ENCODE measurements around the gene GDPD5.
A peak's percentile ranks its signal among the peaks of the same experiment; 100 is the strongest.
"Not testable (repeated sequence)": the region's sequence is repeated elsewhere in the genome, so short reads cannot be mapped to it uniquely, and the experiment has no call there.

GDPD5 gene

DNA sequence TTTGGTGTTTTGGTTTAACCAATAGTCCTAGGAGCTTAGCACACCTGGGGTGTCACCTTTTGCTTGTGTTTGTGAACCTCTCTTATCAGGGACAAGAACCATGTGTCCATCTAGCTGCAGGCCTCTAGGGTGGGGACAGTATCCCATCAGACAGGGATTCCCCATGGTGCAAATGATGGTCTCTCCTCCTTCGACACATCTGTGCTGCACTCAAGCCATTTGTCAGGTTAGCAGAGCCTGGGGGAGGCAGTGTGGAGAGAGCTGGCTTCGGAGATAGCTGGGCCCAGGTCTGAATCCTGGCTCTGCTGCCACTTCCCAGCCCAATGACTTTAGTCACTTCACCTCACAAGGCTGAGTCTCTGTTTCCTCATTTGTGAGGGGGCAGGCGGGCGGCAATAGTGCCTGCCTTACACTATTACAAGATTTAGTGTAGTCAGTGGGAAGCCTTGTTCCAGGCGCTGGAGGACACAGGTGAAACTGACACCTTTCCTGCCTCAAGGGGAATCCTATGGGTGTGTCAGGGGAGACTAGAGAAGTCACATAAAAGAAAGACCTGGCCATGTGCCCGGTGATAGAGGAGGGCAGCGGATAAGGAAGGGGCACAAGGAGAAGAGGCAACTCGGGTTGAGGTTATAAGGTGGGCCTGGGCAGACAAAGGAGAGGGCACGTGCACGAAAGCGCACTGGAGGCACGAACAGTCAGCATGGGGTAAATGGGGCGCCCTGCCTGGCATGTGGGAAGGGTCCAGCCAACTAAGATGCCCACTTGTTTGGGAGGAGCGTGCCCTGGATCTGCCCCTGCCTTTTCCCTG, 105.3 kb downstream of the GDPD5 start:
- Histone ChIP-seq H3K27me3 (ENCODE audit: control insufficient read depth, insufficient read depth, low read length) (no peaks in the 10 kb centered on the region), H3K4me3 (ENCODE audit: low read depth, low read length) (no peak overlapping the region), H3K4me1 (ENCODE audit: control insufficient read depth, insufficient read depth, low read length) (peaks cover 7% of the 10 kb centered on the region; the same call in 1 of the 2 replicates), H3K27ac (ENCODE audit: low read depth, low read length) (no peak overlapping the region), H3K9ac (ENCODE audit: low read length) (no peak overlapping the region), H3K36me3 (ENCODE audit: control insufficient read depth, insufficient read depth, low read length) (peaks cover 40% of the 10 kb centered on the region), H3K9me3 (ENCODE audit: control insufficient read depth, insufficient read depth, low read depth, low read length) (no peaks in the 10 kb centered on the region)

DNA sequence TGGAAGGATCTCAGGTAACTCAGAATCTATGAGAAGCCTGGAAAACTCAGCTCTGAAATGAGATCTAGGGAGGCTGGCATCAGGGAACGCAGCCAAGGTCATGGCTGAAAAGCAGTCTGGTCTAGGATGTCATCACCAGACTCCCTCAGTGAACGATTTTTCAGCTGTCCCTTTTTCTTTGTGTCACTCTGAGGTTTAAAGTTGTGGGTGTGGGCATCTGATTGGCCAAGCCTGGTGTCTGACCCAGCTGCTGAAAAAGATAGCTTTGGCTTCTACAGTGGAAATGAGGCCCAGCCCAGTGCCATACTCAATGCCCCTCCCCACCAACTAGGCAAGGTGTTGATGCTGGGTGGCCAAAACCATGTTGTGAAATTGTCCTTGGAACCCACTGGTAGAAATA, 111.9 kb downstream of the GDPD5 start:
- H3K4me1 ChIP-seq (ENCODE audit: control insufficient read depth, insufficient read depth, low read length) = no peaks in the 10 kb centered on the region
- H3K36me3 ChIP-seq (ENCODE audit: control insufficient read depth, insufficient read depth, low read length) = peaks cover 57% of the 10 kb centered on the region
- no peak overlapping the region for H3K27ac ChIP-seq (ENCODE audit: low read depth, low read length)
- H3K4me3 ChIP-seq (ENCODE audit: low read depth, low read length) = no peak overlapping the region
- H3K27me3 ChIP-seq (ENCODE audit: control insufficient read depth, insufficient read depth, low read length) = no peaks in the 10 kb centered on the region
- H3K9ac ChIP-seq (ENCODE audit: low read length) = no peak overlapping the region
- H3K9me3 ChIP-seq (ENCODE audit: control insufficient read depth, insufficient read depth, low read depth, low read length) = no peaks in the 10 kb centered on the region

DNA sequence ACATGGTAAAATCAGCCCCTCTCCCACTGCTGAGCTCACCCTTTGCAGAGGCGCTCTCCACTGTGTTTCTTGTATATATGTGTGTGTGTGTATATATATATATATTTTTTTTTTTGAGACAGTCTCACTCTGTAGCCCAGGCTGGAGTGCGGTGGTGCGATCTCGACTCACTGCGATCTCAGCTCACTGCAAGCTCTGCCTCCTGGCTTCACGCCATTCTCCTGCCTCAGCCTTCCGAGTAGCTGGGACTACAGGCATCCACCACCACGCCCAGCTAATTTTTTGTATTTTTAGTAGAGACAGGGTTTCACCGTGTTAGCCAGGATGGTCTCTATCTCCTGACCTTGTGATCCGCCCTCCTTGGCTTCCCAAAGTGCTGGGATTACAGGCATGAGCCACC, 112.6 kb downstream of the GDPD5 start:
- H3K4me3 ChIP-seq (ENCODE audit: low read depth, low read length); H3K9ac ChIP-seq (ENCODE audit: low read length); H3K4me1 ChIP-seq (ENCODE audit: control insufficient read depth, insufficient read depth, low read length); H3K27me3 ChIP-seq (ENCODE audit: control insufficient read depth, insufficient read depth, low read length); H3K27ac ChIP-seq (ENCODE audit: low read depth, low read length); H3K9me3 ChIP-seq (ENCODE audit: control insufficient read depth, insufficient read depth, low read depth, low read length): not testable (repeated sequence)
- H3K36me3 ChIP-seq (ENCODE audit: control insufficient read depth, insufficient read depth, low read length) = peaks cover 63% of the 10 kb centered on the region

DNA sequence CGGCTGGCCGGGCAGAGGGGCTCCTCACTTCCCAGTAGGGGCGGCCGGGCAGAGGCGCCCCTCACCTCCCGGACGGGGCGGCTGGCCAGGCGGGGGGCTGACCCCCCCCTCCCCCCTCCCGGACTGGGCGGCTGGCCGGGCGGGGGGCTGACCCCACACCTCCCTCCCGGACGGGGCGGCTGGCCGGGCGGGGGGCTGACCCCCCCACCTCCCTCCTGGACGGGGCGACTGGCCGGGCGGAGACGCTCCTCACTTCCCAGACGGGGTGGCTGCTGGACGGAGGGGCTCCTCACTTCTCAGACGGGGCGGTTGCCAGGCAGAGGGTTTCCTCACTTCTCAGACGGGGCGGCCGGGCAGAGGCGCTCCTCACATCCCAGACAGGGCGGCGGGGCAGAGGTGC, 115.8 kb downstream of the GDPD5 start:
- not testable (repeated sequence) for H3K4me1 ChIP-seq (ENCODE audit: control insufficient read depth, insufficient read depth, low read length); H3K4me3 ChIP-seq (ENCODE audit: low read depth, low read length); H3K27ac ChIP-seq (ENCODE audit: low read depth, low read length); H3K27me3 ChIP-seq (ENCODE audit: control insufficient read depth, insufficient read depth, low read length); H3K9ac ChIP-seq (ENCODE audit: low read length); H3K9me3 ChIP-seq (ENCODE audit: control insufficient read depth, insufficient read depth, low read depth, low read length)
- peaks cover 69% of the 10 kb centered on the region for H3K36me3 ChIP-seq (ENCODE audit: control insufficient read depth, insufficient read depth, low read length)

DNA sequence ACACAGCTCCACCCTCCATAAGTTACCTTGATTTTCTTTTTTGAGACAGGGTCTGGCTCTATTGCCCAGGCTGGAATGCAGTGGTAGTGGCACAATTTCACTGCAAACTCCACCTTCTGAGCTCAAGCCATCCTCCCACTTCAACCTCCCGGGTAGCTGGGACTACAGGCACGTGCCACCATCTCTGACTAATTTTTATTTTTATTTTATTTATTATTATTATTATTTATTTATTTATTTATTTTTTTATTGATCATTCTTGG, 116.9 kb downstream of the GDPD5 start:
- no peak overlapping the region for H3K9ac ChIP-seq (ENCODE audit: low read length)
- peaks cover 72% of the 10 kb centered on the region for H3K36me3 ChIP-seq (ENCODE audit: control insufficient read depth, insufficient read depth, low read length)
- H3K4me3 ChIP-seq (ENCODE audit: low read depth, low read length) = no peak overlapping the region
- H3K27me3 ChIP-seq (ENCODE audit: control insufficient read depth, insufficient read depth, low read length) = no peaks in the 10 kb centered on the region
- no peak overlapping the region for H3K27ac ChIP-seq (ENCODE audit: low read depth, low read length)
- H3K4me1 ChIP-seq (ENCODE audit: control insufficient read depth, insufficient read depth, low read length) = no peaks in the 10 kb centered on the region
- H3K9me3 ChIP-seq (ENCODE audit: control insufficient read depth, insufficient read depth, low read depth, low read length) = no peaks in the 10 kb centered on the region

DNA sequence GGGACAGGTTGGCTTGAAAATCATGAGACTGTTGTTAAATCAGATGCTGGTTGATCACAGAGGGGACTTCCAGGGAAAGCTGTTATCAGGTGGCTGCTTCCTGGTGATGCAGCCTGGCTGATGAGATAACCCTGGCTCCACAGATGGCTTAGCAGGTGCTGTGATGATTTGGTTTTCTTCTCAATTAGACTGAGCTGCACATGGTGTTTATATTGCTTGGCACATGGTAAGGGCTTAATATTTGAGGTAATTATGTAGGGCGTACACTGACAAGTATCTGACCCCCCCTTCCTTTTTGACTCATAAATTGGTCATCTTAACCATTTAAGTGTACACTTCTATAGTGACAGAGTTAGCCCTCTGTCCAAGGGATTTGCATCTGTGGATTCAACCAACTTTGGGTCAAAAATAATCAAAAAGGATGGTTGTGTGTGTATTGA, 119.4 kb downstream of the GDPD5 start:
- Histone ChIP-seq H3K4me3 (ENCODE audit: low read depth, low read length) (no peak overlapping the region), H3K9ac (ENCODE audit: low read length) (no peak overlapping the region), H3K27ac (ENCODE audit: low read depth, low read length) (no peak overlapping the region), H3K9me3 (ENCODE audit: control insufficient read depth, insufficient read depth, low read depth, low read length) (no peaks in the 10 kb centered on the region), H3K36me3 (ENCODE audit: control insufficient read depth, insufficient read depth, low read length) (peaks cover 73% of the 10 kb centered on the region), H3K4me1 (ENCODE audit: control insufficient read depth, insufficient read depth, low read length) (peaks cover 6% of the 10 kb centered on the region; the same call in 1 of the 2 replicates), H3K27me3 (ENCODE audit: control insufficient read depth, insufficient read depth, low read length) (no peaks in the 10 kb centered on the region)

DNA sequence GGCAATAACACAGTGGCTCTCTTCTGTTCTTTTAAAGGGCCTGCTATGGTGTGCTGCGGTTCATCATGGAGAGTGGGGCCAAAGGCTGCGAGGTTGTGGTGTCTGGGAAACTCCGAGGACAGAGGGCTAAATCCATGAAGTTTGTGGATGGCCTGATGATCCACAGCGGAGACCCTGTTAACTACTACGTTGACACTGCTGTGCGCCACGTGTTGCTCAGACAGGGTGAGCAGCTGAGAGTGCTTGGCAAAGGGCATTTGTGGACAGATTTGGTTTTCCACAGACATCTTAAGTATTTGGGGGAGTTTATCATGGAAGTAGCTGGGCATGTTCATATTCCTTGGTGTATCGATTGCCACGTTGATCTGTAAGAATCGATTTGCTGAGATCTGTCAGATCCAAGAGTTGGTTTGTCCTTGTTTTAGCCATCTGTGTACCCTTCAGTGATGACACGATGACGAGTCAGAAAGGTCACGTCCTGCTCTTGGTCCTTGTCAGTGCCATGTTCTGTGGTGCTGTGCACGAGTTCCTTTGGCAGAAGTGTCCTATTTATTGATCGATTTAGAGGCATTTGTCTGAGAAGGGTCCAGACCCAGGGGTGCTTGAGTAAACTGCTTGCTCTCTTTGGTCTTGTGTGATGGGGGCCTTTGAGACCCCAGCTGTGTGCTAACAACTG, 121.6 kb downstream of the GDPD5 start:
- Histone ChIP-seq H3K4me3 (ENCODE audit: low read depth, low read length) (no peak overlapping the region), H3K4me1 (ENCODE audit: control insufficient read depth, insufficient read depth, low read length) (peaks cover 6% of the 10 kb centered on the region; the same call in 1 of the 2 replicates), H3K9ac (ENCODE audit: low read length) (no peak overlapping the region), H3K27ac (ENCODE audit: low read depth, low read length) (no peak overlapping the region), H3K27me3 (ENCODE audit: control insufficient read depth, insufficient read depth, low read length) (no peaks in the 10 kb centered on the region), H3K9me3 (ENCODE audit: control insufficient read depth, insufficient read depth, low read depth, low read length) (no peaks in the 10 kb centered on the region), H3K36me3 (ENCODE audit: control insufficient read depth, insufficient read depth, low read length) (peaks cover 90% of the 10 kb centered on the region)

DNA sequence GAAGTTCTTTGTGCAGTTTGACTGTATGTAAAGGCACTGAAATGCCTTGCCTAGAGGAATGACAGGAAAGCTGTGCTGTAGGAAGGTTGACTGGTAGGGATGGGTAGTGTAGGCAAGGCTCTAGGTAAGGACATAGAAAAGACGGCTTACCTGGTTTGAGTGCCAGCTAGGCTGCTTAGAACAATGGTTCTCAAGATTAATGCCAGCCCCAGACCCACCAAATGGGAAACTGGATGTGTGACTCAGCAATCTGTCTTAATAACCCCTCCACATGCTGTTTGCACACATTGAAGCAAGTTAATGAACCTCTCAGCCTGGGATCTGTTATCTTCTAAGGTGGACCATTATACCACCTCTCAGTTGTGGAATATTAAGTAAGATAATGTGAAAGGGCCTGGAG, 122.7 kb downstream of the GDPD5 start:
- Histone ChIP-seq H3K27me3 (ENCODE audit: control insufficient read depth, insufficient read depth, low read length) (no peaks in the 10 kb centered on the region), H3K9ac (ENCODE audit: low read length) (no peak overlapping the region), H3K27ac (ENCODE audit: low read depth, low read length) (no peak overlapping the region), H3K36me3 (ENCODE audit: control insufficient read depth, insufficient read depth, low read length) (peaks cover 82% of the 10 kb centered on the region), H3K9me3 (ENCODE audit: control insufficient read depth, insufficient read depth, low read depth, low read length) (no peaks in the 10 kb centered on the region), H3K4me1 (ENCODE audit: control insufficient read depth, insufficient read depth, low read length) (peaks cover 6% of the 10 kb centered on the region; the same call in 1 of the 2 replicates), H3K4me3 (ENCODE audit: low read depth, low read length) (no peak overlapping the region)

DNA sequence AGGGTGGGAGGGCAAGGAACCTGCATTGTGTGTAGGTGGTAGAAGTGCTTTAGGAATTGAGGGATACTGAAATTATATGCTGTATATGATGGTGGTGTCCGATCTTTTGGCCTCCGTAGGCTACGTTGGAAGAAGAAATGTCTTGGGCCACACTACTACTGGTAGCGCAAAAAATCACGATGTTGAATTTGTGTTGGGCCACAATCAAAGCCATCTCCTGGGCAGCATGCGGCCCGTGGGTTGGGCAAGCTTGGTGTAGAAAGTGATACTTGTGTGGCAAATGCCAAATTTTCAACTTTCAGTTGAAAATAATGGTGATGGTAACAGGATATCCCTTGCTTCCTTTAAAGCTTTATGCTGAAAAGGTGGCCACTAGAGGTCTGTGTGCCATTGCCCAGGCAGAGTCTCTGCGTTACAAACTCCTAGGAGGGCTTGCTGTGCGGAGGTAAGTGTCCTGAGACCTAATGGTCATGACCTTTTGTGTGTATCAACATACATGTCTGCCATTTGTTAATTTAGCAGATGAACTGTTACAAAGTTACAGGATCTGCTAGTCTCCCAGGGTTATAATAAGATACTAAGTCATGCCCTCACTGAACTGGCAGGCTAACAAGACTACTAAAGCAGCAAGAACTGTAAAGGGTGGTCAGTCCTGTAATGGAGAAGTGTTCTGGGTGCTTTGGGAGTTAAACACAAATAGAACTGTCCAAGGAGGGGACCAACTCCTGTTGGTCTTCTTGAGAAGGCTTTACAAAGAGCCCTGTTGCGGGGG, 123.6 kb downstream of the GDPD5 start:
- Histone ChIP-seq H3K27ac (ENCODE audit: low read depth, low read length) (0 out of 2 replicates have a peak overlapping the region, but pooled peaks have one; percentile 29), H3K4me3 (ENCODE audit: low read depth, low read length) (peak overlapping the region; percentile 87), H3K27me3 (ENCODE audit: control insufficient read depth, insufficient read depth, low read length) (no peaks in the 10 kb centered on the region), H3K4me1 (ENCODE audit: control insufficient read depth, insufficient read depth, low read length) (peaks cover 6% of the 10 kb centered on the region; the same call in 1 of the 2 replicates), H3K9me3 (ENCODE audit: control insufficient read depth, insufficient read depth, low read depth, low read length) (no peaks in the 10 kb centered on the region), H3K36me3 (ENCODE audit: control insufficient read depth, insufficient read depth, low read length) (peaks cover 75% of the 10 kb centered on the region), H3K9ac (ENCODE audit: low read length) (peak overlapping the region; percentile 11)

DNA sequence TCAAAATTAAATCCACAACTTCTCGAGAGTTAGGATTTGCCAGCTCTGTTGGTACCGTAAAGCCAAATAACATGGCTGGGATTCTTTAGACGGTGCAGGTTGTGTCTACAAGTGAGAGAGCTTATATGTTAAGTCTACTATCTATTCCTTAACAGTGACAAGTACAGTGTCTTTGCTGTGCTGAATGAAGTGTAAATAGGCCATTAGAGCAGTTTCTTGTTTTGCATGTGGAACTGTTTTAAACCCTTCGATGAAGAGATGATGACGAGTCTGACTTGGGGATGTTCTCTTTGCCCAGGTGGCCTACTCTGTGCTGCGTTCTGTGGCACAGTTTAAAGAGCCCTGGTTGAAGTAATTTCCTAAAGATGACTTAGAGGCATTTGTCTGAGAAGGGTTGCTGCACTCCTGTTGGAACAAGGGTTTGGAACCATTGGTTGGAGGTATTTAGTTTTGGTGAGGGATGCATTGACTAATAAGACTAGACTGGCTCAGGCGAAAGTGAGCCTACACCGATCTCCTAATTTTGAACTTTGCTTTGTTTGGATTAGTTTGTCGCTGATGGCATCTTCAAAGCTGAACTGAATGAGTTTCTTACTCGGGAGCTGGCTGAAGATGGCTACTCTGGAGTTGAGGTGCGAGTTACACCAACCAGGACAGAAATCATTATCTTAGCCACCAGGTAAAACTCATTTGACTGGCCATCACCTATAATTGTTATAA, 125.4 kb downstream of the GDPD5 start:
- H3K36me3 ChIP-seq (ENCODE audit: control insufficient read depth, insufficient read depth, low read length) = peaks cover 57% of the 10 kb centered on the region
- peaks cover 6% of the 10 kb centered on the region; the same call in 1 of the 2 replicates for H3K4me1 ChIP-seq (ENCODE audit: control insufficient read depth, insufficient read depth, low read length)
- peak overlapping the region; percentile 90 for H3K9ac ChIP-seq (ENCODE audit: low read length)
- H3K27me3 ChIP-seq (ENCODE audit: control insufficient read depth, insufficient read depth, low read length) = no peaks in the 10 kb centered on the region
- H3K27ac ChIP-seq (ENCODE audit: low read depth, low read length) = peak overlapping the region; percentile 97
- H3K9me3 ChIP-seq (ENCODE audit: control insufficient read depth, insufficient read depth, low read depth, low read length) = no peaks in the 10 kb centered on the region
- peak overlapping the region; percentile 87 for H3K4me3 ChIP-seq (ENCODE audit: low read depth, low read length)

All from HUES6 (cell line).